Thyroid gland (tissue), 4 donors: ENCODE measurements around the gene TIMM44. TPM values are rescaled to one million over a fixed set of nuclear protein-coding genes. Genes with fewer than 3 reads are reported as not detected.
A peak's percentile ranks its signal among the peaks of the same experiment; 100 is the strongest.
"Not testable (repeated sequence)": the region's sequence is repeated elsewhere in the genome, so short reads cannot be mapped to it uniquely, and the experiment has no call there.

Experiments used
- DNase-seq, 2 donors: peaks; one replicate each; pipeline ENCODE4 v3.0.0-alpha.2; 2019
- H3K27ac ChIP-seq, 3 donors: fragments of 200-600 bp; sonication (generic); 1 replicate in 2 of 3; 2 replicates in 1 of 3; pipeline ENCODE4 v1.5.1; 2016 to 2019; ENCODE audit warnings: mild to moderate bottlenecking in 1 of 3, moderate library complexity in 1 of 3
- H3K27me3 ChIP-seq: fragments of 200-600 bp; sonication (generic); one replicate; pipeline ENCODE4 v1.5.1; 2019
- H3K36me3 ChIP-seq, 2 donors: fragments of 200-600 bp; sonication (generic); one replicate each; pipeline ENCODE4 v1.5.1; 2016 to 2019
- H3K4me1 ChIP-seq, 2 donors: fragments of 200-600 bp; sonication (generic); one replicate each; pipeline ENCODE4 v1.5.1; 2017 to 2019
- H3K4me3 ChIP-seq, 3 donors: fragments of 200-600 bp; sonication (generic); replicated peaks in 1 of 3; 1 replicate in 2 of 3; 2 replicates in 1 of 3; pipeline ENCODE4 v1.5.1; 2016; ENCODE audit warnings: mild to moderate bottlenecking in 1 of 3
- H3K9me3 ChIP-seq: fragments of 200-600 bp; sonication (generic); one replicate; pipeline ENCODE4 v1.5.1; 2017
- POLR2A ChIP-seq, 2 donors: fragments of 450-650 bp; IDR thresholded peaks; one replicate each; pipeline ENCODE4 v1.6.1; 2017; ENCODE audit warnings: antibody characterized with exemption in 2 of 2, mild to moderate bottlenecking in 2 of 2, moderate library complexity in 1 of 2
- WGBS, 2 donors: methylation state at CpG; one replicate each; pipeline ENCODE4 v1.1.5; 2017; 5-methylcytosine and 5-hydroxymethylcytosine counted together
- intact Hi-C: fragments of 100-400 bp; cut with DNase I; formaldehyde crosslinking; loops from one replicate; pipeline ENCODE4 v1.15.1; 2023
- total RNA-seq, 4 donors: library from RNA; depleted of rRNA; stranded (reverse); fragments of >200 nt; gene quantifications; one replicate each; pipeline ENCODE4 v1.2.3, GENCODE V29; 2016
- TF ChIP-seq, protein P1 (sequence below), 6 experiments: fragments of 200-600 bp in 3 of 6; fragments of 450-650 bp in 3 of 6; sonication (generic) in 3 of 6; IDR thresholded peaks; one replicate each; pipeline ENCODE4 v1.5.1; 2016 to 2019; ENCODE audit warnings: antibody characterized with exemption in 6 of 6, mild to moderate bottlenecking in 2 of 6, inconsistent platforms in 1 of 6, moderate library complexity in 1 of 6

The TIMM44 gene
- total RNA-seq, 4 donors from 2014 or later, result 47.4 to 85.6 (median 56.6) TPM

DNA sequence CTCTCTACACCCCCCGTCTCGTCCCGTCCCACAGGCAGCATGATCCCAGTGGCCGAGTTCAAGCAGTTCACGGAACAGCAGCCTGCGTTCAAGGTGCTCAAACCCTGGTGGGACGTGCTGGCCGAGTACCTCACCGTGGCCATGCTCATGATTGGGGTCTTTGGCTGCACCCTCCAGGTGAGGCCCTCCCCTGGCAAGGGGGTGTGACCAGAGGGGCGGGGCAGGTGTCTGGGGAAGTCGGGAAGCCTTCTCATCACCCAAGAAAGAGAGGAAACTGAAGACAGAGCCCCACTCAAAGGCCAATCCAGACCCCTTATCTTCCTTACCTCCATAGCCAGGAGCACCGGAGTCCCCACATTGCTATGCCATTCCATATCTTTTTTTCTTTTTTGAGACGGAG, 47.9 kb downstream of the TIMM44 start:
- intact Hi-C loops, result no loop called here
- Histone ChIP-seq H3K27ac (no peak overlapping the region), H3K9me3 (no peaks in the 10 kb centered on the region), H3K36me3 (no peaks in the 10 kb centered on the region), H3K4me3 (no peak overlapping the region), H3K4me1 (no peaks in the 10 kb centered on the region), H3K27me3 (no peaks in the 10 kb centered on the region)
- WGBS, 2 donors, result 91 to 95% methylated on average over 11 to 12 of the region's 13 CpGs
- DNase-seq, result no peak
- no peak for TF ChIP-seq POLR2A (IDR thresholded peaks at IDR 0.05)
- TF ChIP-seq, protein P1, sequence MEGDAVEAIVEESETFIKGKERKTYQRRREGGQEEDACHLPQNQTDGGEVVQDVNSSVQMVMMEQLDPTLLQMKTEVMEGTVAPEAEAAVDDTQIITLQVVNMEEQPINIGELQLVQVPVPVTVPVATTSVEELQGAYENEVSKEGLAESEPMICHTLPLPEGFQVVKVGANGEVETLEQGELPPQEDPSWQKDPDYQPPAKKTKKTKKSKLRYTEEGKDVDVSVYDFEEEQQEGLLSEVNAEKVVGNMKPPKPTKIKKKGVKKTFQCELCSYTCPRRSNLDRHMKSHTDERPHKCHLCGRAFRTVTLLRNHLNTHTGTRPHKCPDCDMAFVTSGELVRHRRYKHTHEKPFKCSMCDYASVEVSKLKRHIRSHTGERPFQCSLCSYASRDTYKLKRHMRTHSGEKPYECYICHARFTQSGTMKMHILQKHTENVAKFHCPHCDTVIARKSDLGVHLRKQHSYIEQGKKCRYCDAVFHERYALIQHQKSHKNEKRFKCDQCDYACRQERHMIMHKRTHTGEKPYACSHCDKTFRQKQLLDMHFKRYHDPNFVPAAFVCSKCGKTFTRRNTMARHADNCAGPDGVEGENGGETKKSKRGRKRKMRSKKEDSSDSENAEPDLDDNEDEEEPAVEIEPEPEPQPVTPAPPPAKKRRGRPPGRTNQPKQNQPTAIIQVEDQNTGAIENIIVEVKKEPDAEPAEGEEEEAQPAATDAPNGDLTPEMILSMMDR (IDR thresholded peaks at IDR 0.05), result no peak

DNA sequence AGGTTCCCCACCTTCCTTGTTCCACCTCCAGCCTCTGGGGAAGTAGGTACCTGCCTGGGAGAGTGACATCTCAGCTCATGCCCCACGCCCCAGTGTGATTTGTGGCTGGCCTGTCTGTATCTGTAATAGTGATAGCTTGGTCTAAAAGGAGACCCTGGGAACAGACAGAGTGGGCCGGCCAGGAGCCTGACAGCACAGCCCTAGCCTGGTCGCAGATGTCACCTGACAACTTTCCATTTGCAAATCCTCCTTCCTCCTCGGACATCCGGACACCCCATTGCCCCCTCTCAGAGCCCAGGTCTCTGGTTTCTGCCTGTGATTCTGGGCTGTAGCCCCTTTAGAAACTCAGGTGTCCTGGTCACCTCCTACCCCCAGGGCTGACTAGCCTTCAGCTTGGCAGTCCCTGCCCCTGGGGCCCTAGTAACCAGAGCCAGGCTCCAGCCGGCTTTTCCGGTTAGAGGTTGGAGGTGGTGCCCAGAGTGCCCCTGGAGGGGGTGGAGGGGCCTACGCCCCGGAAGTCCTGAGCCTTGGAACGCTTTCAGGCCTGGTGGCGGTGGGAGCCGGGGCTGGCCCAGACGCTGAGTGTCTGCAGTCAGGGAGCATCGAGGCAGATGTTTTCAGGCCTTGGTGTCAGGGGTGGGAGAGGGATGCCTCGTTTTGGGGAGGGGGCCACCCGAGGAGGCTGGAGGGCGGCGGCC, 48.7 kb downstream of the TIMM44 start:
- peak; percentile 13 to 50 for DNase-seq
- WGBS, 2 donors, result 54 to 67% methylated on average over 7 to 18 of the region's 18 CpGs

DNA sequence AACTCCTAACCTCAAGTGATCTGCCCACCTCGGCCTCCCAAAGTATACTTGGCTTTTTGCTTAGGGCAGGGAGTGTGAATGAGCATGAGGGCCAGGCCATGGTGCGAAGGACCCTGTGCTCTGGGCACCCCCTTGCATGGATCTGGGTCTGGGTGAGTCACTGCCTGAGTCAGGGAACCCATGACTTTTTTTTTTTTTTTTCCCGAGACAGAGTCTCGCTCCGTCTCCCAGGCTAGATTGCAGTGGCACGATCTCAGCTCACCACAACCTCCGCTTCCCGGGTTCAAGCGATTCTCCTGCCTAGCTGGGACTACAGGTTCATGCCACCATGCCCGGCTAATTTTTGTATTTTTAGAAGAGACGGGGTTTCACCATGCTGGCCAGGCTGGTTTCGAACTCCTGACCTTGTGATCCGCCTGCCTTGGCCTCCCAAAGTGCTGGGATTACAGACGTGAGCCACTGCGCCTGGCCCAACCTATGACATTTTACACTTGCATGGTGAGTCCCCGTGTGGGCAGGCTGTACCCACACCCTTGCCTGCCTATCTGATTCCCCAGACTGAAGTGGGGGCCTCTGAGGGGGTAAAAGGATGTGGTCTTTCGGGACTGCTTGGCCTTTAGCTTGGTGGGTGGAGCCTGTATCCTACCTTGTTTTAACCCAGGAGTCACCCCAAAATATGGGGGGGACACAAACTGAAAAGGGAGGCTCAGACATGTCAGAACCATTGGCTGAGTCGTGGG, 49.9 kb downstream of the TIMM44 start:
- WGBS, 2 donors, result 89 to 92% methylated on average over 18 of the region's 18 CpGs
- intact Hi-C loops, result not testable (repeated sequence)

More for the DNA sequence above, 48.7 kb downstream of the TIMM44 start:
- H3K9me3 ChIP-seq, result no peaks in the 10 kb centered on the region
- H3K36me3 ChIP-seq, result no peaks in the 10 kb centered on the region
- no peak overlapping the region for H3K27ac ChIP-seq
- H3K4me3 ChIP-seq, result no peak overlapping the region
- intact Hi-C loops, result no loop called here
- TF ChIP-seq, protein P1 (IDR thresholded peaks at IDR 0.05), result no peak
- no peak for TF ChIP-seq POLR2A (IDR thresholded peaks at IDR 0.05)
- no peaks in the 10 kb centered on the region for H3K27me3 ChIP-seq
- no peaks in the 10 kb centered on the region for H3K4me1 ChIP-seq

DNA sequence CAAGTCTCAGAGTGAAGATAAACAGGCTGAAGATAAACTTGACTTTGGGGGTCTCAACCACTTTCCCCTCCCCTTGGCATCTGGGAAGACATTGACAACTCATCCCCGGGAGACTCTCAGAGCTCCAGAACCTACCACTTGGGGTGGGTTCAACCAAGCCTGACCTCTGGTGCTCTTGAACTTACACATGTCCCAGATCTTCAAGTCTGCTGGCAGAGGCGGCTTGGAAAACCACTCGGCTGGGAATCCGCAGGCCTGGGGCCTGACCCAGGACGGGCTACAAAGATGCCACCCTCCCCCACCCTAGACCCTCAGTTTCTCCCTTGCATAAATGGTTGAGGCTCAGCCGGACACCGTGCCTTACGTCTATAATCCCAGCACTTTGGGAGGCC, 54.6 kb downstream of the TIMM44 start:
- peak overlapping the region in 1 of 3 donors; percentile 36 for H3K4me3 ChIP-seq
- H3K4me1 ChIP-seq, result peaks cover 5 to 10% of the 10 kb centered on the region in 2 donors
- H3K9me3 ChIP-seq, result no peaks in the 10 kb centered on the region
- DNase-seq, result peak; percentile 27 to 55
- intact Hi-C loops, result no loop called here
- TF ChIP-seq, protein P1 (IDR thresholded peaks at IDR 0.05), result no peak
- TF ChIP-seq POLR2A (IDR thresholded peaks at IDR 0.05), result no peak
- no peaks in the 10 kb centered on the region for H3K36me3 ChIP-seq
- H3K27ac ChIP-seq, result peak overlapping the region in 1 of 3 donors; percentile 24
- WGBS, 2 donors, result 72 to 83% methylated on average over 3 to 8 of the region's 8 CpGs
- H3K27me3 ChIP-seq, result no peaks in the 10 kb centered on the region

More for the DNA sequence above, 49.9 kb downstream of the TIMM44 start:
- DNase-seq, H3K27ac ChIP-seq, H3K9me3 ChIP-seq, H3K27me3 ChIP-seq, H3K36me3 ChIP-seq, H3K4me1 ChIP-seq, H3K4me3 ChIP-seq: not testable (repeated sequence)

DNA sequence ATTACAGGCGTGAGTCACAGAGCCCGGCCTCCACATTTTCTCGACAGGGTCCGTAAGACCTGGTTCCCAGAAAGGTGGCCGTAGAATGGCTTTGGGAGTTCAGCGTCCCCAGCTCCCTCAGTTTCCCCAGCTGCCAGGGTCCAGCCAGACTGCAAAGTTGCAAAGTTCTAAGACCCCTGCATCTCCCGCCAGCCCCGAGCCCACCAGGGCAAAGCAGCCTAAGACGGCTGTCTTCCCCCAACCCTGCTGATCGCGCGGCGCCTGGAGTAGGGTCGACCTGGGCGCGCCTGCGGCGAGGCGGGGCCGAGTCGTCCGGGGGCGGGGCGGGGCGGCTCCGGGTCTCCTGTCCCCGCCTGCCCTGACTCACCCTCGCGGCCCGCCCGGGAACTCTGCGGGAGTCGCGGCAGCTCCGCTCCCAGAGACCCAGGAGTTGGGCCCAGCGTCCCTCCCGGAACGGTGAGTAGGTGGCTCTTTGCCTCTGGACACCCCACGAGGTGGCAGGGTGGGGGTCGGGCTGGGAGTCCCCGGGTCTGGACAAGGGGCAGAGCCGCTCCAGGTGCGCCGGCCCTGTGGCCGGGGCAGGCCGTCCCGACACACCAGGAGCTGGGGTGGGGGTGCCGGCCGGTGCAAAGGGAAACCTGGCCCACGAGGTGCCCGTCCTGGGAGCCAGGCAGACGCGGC, 55.2 kb downstream of the TIMM44 start, which contains the start of gene LRRC8E:
Gene LRRC8E, plus strand, starts transcription at position 366 of the 681 bp plus-strand sequence. CDS start 7,094 bp downstream, outside the sequence.
- DNase-seq, result peak; percentile 74 to 78
- 29 to 55% methylated on average over 8 to 16 of the region's 53 CpGs for WGBS, 2 donors
- peak in 1 of 2 donors; percentile 7 for TF ChIP-seq POLR2A (IDR thresholded peaks at IDR 0.05)
- TF ChIP-seq, protein P1 (IDR thresholded peaks at IDR 0.05), result no peak

More for the DNA sequence above, 55.2 kb downstream of the TIMM44 start, which contains the start of gene LRRC8E:
- Histone ChIP-seq H3K27me3 (no peaks in the 10 kb centered on the region), H3K4me3 (peak within 1 kb of the TSS in 1 of 3 donors; percentile 36), H3K4me1 (peaks cover 5 to 10% of the 10 kb centered on the region in 2 donors), H3K27ac (peak within 1 kb of the TSS in 1 of 3 donors; percentile 24), H3K36me3 (no peaks in the 10 kb centered on the region), H3K9me3 (no peaks in the 10 kb centered on the region)
- intact Hi-C loops, result no loop called here
